Measurements from ENCODE around the gene FAM13A.

DNA sequence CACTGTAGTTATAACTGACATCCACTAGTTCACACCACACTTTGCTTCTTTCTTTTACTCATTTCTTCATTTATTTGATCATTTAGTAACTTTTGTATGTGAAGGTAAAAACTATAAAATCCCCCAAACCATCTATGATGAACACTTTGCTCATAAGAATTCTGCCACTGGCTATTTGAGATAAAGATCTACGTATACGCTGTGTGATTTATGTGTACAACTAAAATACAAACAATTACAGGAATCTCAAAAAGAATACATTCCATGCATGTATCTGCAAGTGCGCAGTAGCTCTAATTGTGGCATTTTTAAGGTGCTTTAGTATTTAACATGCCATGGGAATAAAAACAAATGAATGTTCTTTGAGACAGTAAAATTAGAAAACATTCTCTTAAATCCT is 202.5 kb downstream of the FAM13A start:
- TF ChIP-seq, protein P1, sequence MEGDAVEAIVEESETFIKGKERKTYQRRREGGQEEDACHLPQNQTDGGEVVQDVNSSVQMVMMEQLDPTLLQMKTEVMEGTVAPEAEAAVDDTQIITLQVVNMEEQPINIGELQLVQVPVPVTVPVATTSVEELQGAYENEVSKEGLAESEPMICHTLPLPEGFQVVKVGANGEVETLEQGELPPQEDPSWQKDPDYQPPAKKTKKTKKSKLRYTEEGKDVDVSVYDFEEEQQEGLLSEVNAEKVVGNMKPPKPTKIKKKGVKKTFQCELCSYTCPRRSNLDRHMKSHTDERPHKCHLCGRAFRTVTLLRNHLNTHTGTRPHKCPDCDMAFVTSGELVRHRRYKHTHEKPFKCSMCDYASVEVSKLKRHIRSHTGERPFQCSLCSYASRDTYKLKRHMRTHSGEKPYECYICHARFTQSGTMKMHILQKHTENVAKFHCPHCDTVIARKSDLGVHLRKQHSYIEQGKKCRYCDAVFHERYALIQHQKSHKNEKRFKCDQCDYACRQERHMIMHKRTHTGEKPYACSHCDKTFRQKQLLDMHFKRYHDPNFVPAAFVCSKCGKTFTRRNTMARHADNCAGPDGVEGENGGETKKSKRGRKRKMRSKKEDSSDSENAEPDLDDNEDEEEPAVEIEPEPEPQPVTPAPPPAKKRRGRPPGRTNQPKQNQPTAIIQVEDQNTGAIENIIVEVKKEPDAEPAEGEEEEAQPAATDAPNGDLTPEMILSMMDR (tag by site-specific recombination; IDR thresholded peaks at IDR 0.05) = no peak
- TF ChIP-seq SETDB1 (IDR thresholded peaks at IDR 0.05; ENCODE audit: insufficient read length, low read length) (no peak), ZSCAN30 (tag by site-specific recombination; IDR thresholded peaks at IDR 0.05) (no peak)
